GM19438 (cell line): ENCODE data around the gene TANC1.
"Not testable (repeated sequence)": the region's sequence is repeated elsewhere in the genome, so short reads cannot be mapped to it uniquely, and the experiment has no call there.

Experiments
- ATAC-seq: cut with Tn5 transposase; IDR thresholded peaks from one replicate; pipeline ENCODE4 v1.9.1; 2021; ENCODE audit warnings: low read depth; ENCODE audit not compliant: unreplicated experiment

The TANC1 gene

DNA sequence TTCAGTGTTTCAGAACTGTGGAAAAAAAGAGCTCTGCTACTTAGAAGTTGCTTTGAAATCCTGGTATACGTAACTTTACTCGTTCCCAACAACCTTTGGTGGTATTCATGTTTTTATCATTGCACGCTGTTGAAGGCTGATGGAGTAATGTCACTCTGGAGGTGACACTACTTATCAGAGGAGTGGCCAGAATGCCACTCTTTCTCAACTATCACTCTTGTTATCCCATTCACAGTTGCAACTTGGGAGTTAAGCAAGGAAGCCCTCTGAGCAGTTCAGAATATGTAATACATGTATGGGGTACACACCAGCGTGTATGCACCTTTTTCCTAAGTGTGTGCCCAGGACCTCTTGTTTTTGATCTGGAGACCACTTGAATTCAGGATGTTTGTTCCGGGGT is 53.6 kb downstream of the TANC1 start:
- no peak for ATAC-seq

- ATAC-seq, result no peak
Measured at GRCh38 chr2:159026170-159026569, 57.7 kb downstream of the TANC1 start.

DNA sequence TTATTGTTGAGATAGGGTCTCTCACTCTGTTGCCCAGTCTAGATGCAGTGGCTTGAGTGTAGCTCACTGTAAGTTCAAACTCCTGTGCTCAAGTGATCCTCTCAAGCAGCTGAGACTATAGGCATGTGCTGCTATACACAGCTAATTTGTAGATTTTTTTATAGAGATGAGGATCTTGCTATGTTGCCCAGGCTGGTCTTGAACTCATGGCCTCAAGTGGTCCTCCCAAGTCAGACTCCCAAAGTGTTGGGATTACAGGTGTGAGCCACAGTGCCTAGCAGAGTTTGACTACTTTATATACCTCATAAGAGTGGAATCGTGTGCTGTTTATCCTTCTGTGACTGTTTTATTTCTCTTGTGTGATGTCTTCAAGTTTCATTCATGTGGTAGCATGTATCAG is 60.3 kb downstream of the TANC1 start:
- no peak for ATAC-seq

GRCh38 chr2:159029936-159030335 is 61.5 kb downstream of the TANC1 start:
- ATAC-seq, result no peak

- ATAC-seq, result no peak
Measured at GRCh38 chr2:159030674-159031380, 62.4 kb downstream of the TANC1 start.

DNA sequence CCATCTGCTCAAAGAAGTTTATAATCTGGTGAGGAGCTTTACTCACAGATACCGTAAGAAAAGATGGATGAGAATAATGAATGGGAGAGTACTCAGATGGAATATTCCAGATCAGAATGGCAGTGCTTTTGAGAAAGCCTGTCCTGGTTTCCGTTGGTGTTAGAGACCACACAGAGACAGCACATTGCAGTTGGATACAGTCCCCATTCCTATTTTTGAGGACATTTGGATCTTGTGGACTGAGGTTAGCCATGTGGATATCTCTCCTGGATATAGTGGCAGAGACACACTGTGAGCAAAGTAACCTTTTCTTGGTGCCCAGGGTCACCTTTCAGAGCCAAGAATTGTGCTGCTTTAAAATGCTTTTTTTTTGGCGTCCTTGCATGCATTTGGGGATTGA is 63.7 kb downstream of the TANC1 start:
- no peak for ATAC-seq

DNA sequence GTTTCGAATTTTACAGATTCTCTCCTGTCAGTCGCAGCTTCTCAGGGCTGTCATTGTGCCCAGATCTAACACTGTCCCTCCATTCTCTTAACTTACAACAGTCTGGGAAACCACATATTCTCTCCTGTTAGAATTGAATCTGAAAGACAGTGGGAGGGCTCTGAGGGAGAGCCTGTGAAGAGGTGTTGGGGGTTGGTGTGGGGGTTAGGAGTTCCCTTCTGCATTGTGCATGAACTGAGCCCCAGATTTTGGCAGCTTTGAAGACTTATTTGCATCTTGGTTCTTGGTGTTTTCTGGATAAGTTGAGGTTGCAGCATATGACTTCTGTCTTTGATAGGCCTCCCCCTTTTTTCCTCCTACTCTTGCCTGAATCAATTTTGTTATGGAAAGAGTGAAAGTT is 64.1 kb downstream of the TANC1 start:
- ATAC-seq, result no peak

DNA sequence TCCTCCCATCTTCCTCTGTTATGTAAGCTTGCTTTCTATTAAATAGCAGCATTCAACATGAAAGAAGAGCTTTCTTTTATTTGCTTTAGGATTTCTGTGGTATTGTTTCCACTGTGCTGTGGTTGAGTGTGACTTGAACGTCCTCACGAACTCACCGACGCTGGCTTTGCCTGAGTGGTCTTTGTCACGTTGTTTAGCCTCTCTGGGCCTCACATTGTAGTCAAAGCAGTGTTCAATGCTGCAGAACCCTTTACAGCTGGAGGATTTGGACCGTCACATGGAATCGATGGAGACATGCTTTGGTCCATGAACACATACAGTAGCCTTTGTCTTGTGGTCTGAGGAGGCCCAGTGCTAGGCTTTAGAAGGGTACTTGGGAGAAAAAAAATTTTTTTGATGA is 66.3 kb downstream of the TANC1 start:
- no peak for ATAC-seq

GRCh38 chr2:159035790-159036411 is 67.5 kb downstream of the TANC1 start:
- ATAC-seq, result no peak

GRCh38 chr2:159036461-159036860 is 68.0 kb downstream of the TANC1 start:
- ATAC-seq, result not testable (repeated sequence)

DNA sequence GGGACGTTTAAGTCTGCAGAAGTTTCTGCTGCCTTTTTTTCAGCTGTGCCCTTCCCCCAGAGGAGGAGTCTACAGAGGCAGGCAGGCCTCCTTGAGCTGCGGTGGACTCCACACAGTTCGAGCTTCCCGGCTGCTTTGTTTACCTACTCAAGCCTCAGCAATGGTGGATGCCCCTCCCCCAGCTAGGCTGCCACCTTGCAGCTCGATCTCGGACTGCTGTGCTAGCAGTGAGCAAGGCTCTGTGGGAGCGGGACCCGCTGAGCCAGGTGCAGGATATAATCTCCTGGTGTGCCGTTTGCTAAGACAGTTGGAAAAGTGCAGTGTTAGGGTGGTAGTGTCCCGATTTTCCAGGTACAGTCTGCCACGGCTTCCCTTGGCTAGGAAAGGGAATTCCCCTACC is 72.9 kb downstream of the TANC1 start:
- not testable (repeated sequence) for ATAC-seq

DNA sequence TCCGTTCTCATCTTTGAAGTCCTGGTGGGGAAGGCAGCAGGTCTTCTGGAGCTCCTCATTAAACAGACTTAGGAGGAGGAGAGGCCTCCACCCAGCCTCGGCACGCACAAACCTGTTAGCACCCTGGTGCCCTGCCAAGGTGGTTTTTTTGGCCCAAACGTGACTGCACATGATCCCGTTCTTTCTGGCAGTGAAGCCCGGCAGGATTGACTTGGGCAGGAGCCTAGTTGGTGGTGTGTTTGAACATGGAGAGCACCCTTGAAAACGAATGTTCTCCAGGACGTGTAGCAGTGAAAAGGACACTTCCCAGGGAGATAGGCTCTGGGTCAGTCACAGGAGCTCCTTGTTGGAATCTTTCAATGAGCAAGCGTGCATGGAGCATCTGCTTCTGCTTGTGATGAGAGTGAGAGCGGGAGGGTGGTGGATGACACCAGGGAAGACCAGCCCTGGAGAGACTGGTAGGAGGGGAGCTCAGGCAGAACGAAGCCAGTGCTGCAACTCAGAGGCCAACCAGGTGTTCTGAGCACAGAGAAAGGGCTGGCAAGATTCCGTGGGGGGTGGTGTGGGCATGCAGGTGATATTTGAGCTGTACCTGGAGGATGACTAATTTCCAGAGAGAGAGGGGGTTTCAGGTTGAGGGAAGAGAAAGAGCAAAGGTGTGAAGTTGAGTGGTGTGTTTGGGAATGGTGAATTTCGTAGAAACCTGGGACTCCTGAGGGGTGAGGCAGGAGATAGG is 73.8 kb downstream of the TANC1 start:
- ATAC-seq, result no peak

GRCh38 chr2:159043710-159044109 is 75.3 kb downstream of the TANC1 start:
- no peak for ATAC-seq

DNA sequence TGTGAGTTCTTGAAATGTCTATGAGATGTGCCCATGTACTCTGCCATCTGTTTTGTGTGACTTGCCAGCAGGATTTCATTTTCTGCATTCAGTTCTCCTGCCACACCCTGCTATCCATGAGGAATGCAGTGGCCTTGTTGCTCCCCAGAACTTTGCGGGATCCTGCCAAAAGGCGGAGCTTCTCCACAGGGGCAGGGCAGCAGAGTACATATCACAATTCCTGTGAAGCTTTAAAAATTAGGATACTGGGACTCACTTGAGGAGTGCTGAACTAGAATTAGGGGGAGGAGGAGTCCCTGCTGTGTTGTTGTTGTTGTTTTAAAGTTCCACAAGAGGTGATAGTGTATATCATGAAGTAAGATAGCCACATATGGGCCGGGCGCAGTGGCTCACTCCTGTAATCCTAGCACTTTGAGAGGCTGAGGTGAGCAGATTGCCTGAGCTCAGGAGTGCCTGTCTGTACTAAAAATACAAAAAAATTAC is 76.4 kb downstream of the TANC1 start:
- ATAC-seq, result no peak

DNA sequence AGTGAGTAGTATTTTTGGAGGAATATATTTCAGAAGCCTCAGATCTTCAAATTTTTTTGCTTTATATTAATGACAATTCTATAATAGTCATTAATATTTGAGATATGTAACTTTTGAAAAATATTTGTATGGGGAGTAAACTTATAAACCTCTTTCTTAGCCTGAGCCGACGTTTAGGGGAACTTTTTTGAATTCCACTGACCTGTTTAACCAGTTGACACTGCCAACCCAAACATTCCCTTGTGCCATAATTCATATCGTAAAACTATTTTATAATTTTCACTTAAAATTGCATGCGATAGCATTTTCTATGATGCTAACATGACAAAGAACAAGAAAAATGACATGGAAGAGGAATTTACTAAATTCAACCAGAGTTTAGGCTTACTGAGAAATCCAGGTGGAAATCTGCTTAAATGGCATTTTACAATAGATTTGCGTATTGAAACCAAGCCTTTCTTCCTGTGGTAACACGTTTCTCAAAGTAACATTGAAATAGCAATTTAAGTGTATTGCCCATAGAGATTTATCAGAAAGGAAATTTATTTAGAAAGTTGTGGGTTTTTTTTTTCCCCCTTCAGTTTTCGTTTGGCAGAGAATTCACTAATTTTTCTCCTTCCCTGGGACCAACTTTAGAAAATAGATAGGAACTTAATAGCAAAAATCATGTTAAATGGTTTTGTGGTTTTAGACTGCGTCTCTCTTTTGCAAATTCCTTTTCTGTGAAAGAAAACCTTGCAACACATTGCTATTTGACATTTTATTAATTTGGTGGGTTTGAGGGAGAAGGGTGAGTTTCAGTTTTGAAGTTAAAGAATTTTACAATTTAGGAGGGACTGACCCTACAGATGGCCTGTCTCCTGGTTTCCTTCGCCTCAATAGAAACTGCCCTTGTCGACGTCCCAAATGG is 77.4 kb downstream of the TANC1 start:
- ATAC-seq, result no peak

- no peak for ATAC-seq
Measured at GRCh38 chr2:159046966-159047365, 78.5 kb downstream of the TANC1 start.

DNA sequence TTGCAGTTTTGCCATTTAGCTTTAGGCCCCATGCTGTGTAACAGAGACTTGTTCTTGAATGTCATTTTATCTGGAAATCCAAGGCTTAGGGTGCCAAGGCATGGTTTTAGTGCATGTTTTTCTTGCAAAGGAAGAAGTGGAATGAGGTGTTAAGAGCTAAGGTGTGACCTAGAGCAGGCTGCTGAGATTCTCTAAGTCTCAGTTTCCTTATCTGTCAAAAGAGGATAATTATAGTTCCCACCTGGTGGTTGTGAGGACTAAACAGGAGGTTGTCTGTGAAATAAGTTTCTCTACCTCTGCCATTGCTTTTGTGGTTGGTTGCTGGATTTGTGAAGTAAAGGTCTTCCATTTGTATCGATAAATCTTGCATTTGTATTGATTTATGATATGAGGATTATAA is 82.0 kb downstream of the TANC1 start:
- no peak for ATAC-seq

DNA sequence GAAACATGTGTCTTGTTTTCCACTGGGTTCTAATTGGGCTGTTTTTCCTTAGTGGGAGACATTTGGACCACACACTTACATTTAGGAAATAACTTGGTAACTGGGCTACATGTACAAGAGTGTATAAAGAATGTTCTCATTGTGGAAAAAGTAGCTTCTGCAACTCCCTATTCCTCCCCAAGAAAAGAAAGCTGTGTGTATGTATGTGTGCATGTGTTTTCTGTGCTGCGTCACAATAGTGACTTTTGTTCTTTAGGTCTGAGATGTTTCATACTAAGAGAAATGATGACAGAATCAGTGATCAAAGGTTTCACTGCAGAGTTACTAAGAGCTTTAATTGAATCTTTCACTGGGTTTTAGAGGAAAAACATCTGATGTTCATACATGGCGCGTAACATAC is 82.7 kb downstream of the TANC1 start:
- ATAC-seq, result no peak

GRCh38 chr2:159051661-159052060 is 83.2 kb downstream of the TANC1 start:
- no peak for ATAC-seq

DNA sequence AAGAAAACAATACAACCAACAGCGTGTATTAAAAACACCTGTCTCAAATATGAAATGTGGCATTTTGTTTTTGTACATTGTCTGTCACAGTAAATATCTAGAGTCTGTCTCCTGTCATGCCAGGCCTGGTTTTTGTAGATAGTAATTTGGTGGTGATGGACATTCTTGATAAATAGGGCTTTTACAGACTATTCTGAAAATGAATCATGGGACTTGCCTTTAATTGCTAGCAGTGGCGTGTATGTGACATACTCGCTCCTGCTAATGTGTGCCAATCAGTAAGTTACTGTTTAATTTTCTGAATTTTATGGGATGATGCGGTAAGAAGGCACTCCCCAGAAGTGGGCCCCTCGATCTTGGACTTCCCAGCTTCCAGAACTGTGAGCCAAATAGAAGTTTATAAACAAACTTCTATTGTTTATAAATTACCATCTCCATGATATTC is 83.7 kb downstream of the TANC1 start:
- no peak for ATAC-seq
